HEK293 (cell line): ENCODE data around the gene SUPT5H.

ENCODE experiments used
- CTCF ChIA-PET: fragments of 350-600 bp; formaldehyde crosslinking; extraction: SDS; loops from one replicate; lab custom pipeline; 2021; ENCODE audit warnings: antibody characterized with exemption; lab: Yijun Ruan, JAX
- POLR2A ChIA-PET: fragments of 300-600 bp; formaldehyde crosslinking; extraction: SDS; loops from one replicate; lab custom pipeline; 2020; ENCODE audit warnings: antibody characterized with exemption, inconsistent platforms; lab: Yijun Ruan, JAX
- H3K27ac ChIP-seq: fragments of 200-500 bp; sonication (Bioruptor generic); 2 replicates; pipeline ENCODE4 v1.5.1; 2014; ENCODE audit warnings: low read depth, low read length, control low read depth, inconsistent platforms; ENCODE audit errors: extremely low read depth
- H3K36me3 ChIP-seq, 2 experiments: fragments of 200-500 bp in 1 of 2; sonication (Bioruptor generic) in 1 of 2; 1 replicate in 1 of 2; 2 replicates in 1 of 2; pipeline ENCODE4 v1.5.1; 2014 to 2017; ENCODE audit warnings: inconsistent platforms in 2 of 2, low read length in 2 of 2; ENCODE audit not compliant: control insufficient read depth in 2 of 2, insufficient read depth in 1 of 2
- H3K4me1 ChIP-seq: fragments of 200-500 bp; sonication (Bioruptor generic); 2 replicates; pipeline ENCODE4 v1.5.1; 2014; ENCODE audit warnings: mild to moderate bottlenecking, low read length, inconsistent platforms; ENCODE audit not compliant: control insufficient read depth, insufficient read depth
- H3K4me3 ChIP-seq: 2 replicates; pipeline ENCODE4 v1.5.1; 2011; ENCODE audit warnings: low read depth, mild to moderate bottlenecking, control low read depth, low read length, moderate library complexity
- H3K9me3 ChIP-seq: fragments of 200-500 bp; sonication (Bioruptor generic); 2 replicates; pipeline ENCODE4 v1.5.1; 2014; ENCODE audit warnings: low read depth, low read length, inconsistent platforms; ENCODE audit not compliant: control insufficient read depth, insufficient read depth
- BCL11B ChIP-seq: fragments of 450-650 bp; formaldehyde crosslinking; IDR thresholded peaks from 2 replicates; pipeline ENCODE4 v1.5.1; 2016; ENCODE audit warnings: low read depth, missing biosample characterization, missing genetic modification characterization
- ELK4 ChIP-seq: IDR thresholded peaks from 2 replicates; pipeline ENCODE4 v1.6.1; 2011; ENCODE audit warnings: mild to moderate bottlenecking, low read depth, low read length, borderline replicate concordance
- GFI1B ChIP-seq: fragments of 450-650 bp; formaldehyde crosslinking; IDR thresholded peaks from 2 replicates; pipeline ENCODE4 v1.5.1; 2016; ENCODE audit warnings: missing biosample characterization, missing genetic modification characterization
- GLIS1 ChIP-seq: fragments of 450-650 bp; formaldehyde crosslinking; IDR thresholded peaks from 2 replicates; pipeline ENCODE4 v1.5.1; 2016; ENCODE audit warnings: missing biosample characterization, missing genetic modification characterization
- GLIS2 ChIP-seq: fragments of 450-650 bp; formaldehyde crosslinking; IDR thresholded peaks from 2 replicates; pipeline ENCODE4 v1.5.1; 2016; ENCODE audit warnings: missing biosample characterization, missing genetic modification characterization
- OVOL3 ChIP-seq: fragments of 450-650 bp; formaldehyde crosslinking; IDR thresholded peaks from 2 replicates; pipeline ENCODE4 v1.5.1; 2016; ENCODE audit warnings: missing biosample characterization, missing genetic modification characterization
- ZBTB17 ChIP-seq: fragments of 450-650 bp; formaldehyde crosslinking; IDR thresholded peaks from 2 replicates; pipeline ENCODE4 v1.5.1; 2016; ENCODE audit warnings: missing biosample characterization, missing genetic modification characterization
- ZNF223 ChIP-seq: fragments of 450-650 bp; formaldehyde crosslinking; IDR thresholded peaks from 2 replicates; pipeline ENCODE4 v1.5.1; 2016; ENCODE audit warnings: missing biosample characterization, missing genetic modification characterization
- ZNF23 ChIP-seq: fragments of 450-650 bp; formaldehyde crosslinking; IDR thresholded peaks from 2 replicates; pipeline ENCODE4 v1.5.1; 2016; ENCODE audit warnings: missing biosample characterization, missing genetic modification characterization, borderline replicate concordance
- ZNF302 ChIP-seq: fragments of 450-650 bp; formaldehyde crosslinking; IDR thresholded peaks from 2 replicates; pipeline ENCODE4 v1.5.1; 2016; ENCODE audit warnings: missing biosample characterization, missing genetic modification characterization, low read depth
- ZNF391 ChIP-seq: fragments of 450-650 bp; formaldehyde crosslinking; IDR thresholded peaks from 2 replicates; pipeline ENCODE4 v1.5.1; 2016; ENCODE audit warnings: low read depth, missing biosample characterization, missing genetic modification characterization, borderline replicate concordance
- ZNF394 ChIP-seq: fragments of 450-650 bp; formaldehyde crosslinking; IDR thresholded peaks from 2 replicates; pipeline ENCODE4 v1.5.1; 2016; ENCODE audit warnings: missing biosample characterization, missing genetic modification characterization, mild to moderate bottlenecking, moderate library complexity, borderline replicate concordance
- ZNF473 ChIP-seq: fragments of 450-650 bp; formaldehyde crosslinking; IDR thresholded peaks from 2 replicates; pipeline ENCODE4 v1.5.1; 2017; ENCODE audit warnings: missing biosample characterization, missing genetic modification characterization
- ZNF521 ChIP-seq: fragments of 450-650 bp; formaldehyde crosslinking; IDR thresholded peaks from 2 replicates; pipeline ENCODE4 v1.5.1; 2017; ENCODE audit warnings: missing biosample characterization, mild to moderate bottlenecking, missing genetic modification characterization
- ZNF560 ChIP-seq: fragments of 450-650 bp; formaldehyde crosslinking; IDR thresholded peaks from 2 replicates; pipeline ENCODE4 v1.5.1; 2017; ENCODE audit warnings: missing biosample characterization, missing genetic modification characterization, borderline replicate concordance
- ZNF629 ChIP-seq: fragments of 450-650 bp; formaldehyde crosslinking; IDR thresholded peaks from 2 replicates; pipeline ENCODE4 v1.5.1; 2017; ENCODE audit warnings: missing biosample characterization, missing genetic modification characterization
- ZNF639 ChIP-seq: fragments of 450-650 bp; formaldehyde crosslinking; IDR thresholded peaks from 2 replicates; pipeline ENCODE4 v1.5.1; 2016; ENCODE audit warnings: missing biosample characterization, missing genetic modification characterization
- ZNF654 ChIP-seq: fragments of 450-650 bp; formaldehyde crosslinking; IDR thresholded peaks from 2 replicates; pipeline ENCODE4 v1.5.1; 2016; ENCODE audit warnings: low read depth, missing biosample characterization, missing genetic modification characterization
- ZNF747 ChIP-seq: fragments of 450-650 bp; formaldehyde crosslinking; IDR thresholded peaks from 2 replicates; pipeline ENCODE4 v1.5.1; 2016; ENCODE audit warnings: missing biosample characterization, missing genetic modification characterization
- ZNF768 ChIP-seq: fragments of 450-650 bp; formaldehyde crosslinking; IDR thresholded peaks from 2 replicates; pipeline ENCODE4 v1.5.1; 2018; ENCODE audit warnings: missing biosample characterization, mild to moderate bottlenecking, missing genetic modification characterization
- ZNF792 ChIP-seq: fragments of 450-650 bp; formaldehyde crosslinking; IDR thresholded peaks from 2 replicates; pipeline ENCODE4 v1.5.1; 2016; ENCODE audit warnings: missing biosample characterization, missing genetic modification characterization
- ZSCAN4 ChIP-seq: fragments of 450-650 bp; formaldehyde crosslinking; IDR thresholded peaks from 2 replicates; pipeline ENCODE4 v1.5.1; 2017; ENCODE audit warnings: missing biosample characterization, missing genetic modification characterization
- ZSCAN5A ChIP-seq: fragments of 450-650 bp; formaldehyde crosslinking; IDR thresholded peaks from 2 replicates; pipeline ENCODE4 v1.5.1; 2016; ENCODE audit warnings: missing biosample characterization, missing genetic modification characterization
- TF ChIP-seq, protein P1 (sequence below): fragments of 450-650 bp; formaldehyde crosslinking; IDR thresholded peaks from 2 replicates; pipeline ENCODE4 v1.5.1; 2016; ENCODE audit warnings: missing biosample characterization, missing genetic modification characterization, low read depth
- TF ChIP-seq, protein P2 (sequence below): fragments of 450-650 bp; formaldehyde crosslinking; IDR thresholded peaks from 2 replicates; pipeline ENCODE4 v1.5.1; 2016; ENCODE audit warnings: missing biosample characterization, missing genetic modification characterization
- TF ChIP-seq, protein P3 (sequence below): fragments of 450-650 bp; formaldehyde crosslinking; IDR thresholded peaks from 2 replicates; pipeline ENCODE4 v1.5.1; 2016; ENCODE audit warnings: missing biosample characterization, missing genetic modification characterization

SUPT5H gene

GRCh38 chr19:39401549-39402345 lies 43.6 kb upstream of the SUPT5H start:
- Histone ChIP-seq H3K4me3 (no peak overlapping the region), H3K4me1 (peaks cover 29% of the 10 kb centered on the region), H3K9me3 (no peaks in the 10 kb centered on the region), H3K36me3 (peaks cover 9 to 11% of the 10 kb centered on the region in 2 experiments), H3K27ac (peak overlapping the region; percentile 93)
- ChIA-PET CTCF (interaction anchor here (0.6 to 3.7 kb wide), 8 partner anchors 10 to 1197 kb away, joined by 3 to 63 read pairs (median 3); partner anchors contain the start of genes FBL, MED29, PAF1 and PLEKHG2), POLR2A (interaction anchor here (0.6 to 11.2 kb wide), 6 partner anchors 10 to 1040 kb away, joined by 3 to 175 read pairs (median 10); partner anchors contain the start of genes MED29, PAF1, PLEKHG2 and RPS16)
- TF ChIP-seq OVOL3 (no peak), ZNF654 (tag by site-specific recombination) (no peak), ZSCAN5A (peak; percentile 19; the same call in 1 of the 2 replicates), ZNF560 (tag by site-specific recombination) (no peak), ZSCAN4 (tag by site-specific recombination) (0 out of 2 replicates have a peak, but pooled peaks have one; percentile 31), ELK4 (no peak), ZNF629 (tag by site-specific recombination) (no peak), ZNF639 (tag by site-specific recombination) (no peak), ZNF521 (no peak), ZNF302 (no peak), ZNF391 (tag by site-specific recombination) (peak; percentile 31; the same call in 1 of the 2 replicates), GLIS1 (tag by site-specific recombination) (peak; percentile 38; the same call in 1 of the 2 replicates), ZNF792 (tag by site-specific recombination) (no peak), ZNF473 (tag by site-specific recombination) (no peak), ZNF23 (tag by site-specific recombination) (no peak), GFI1B (tag by site-specific recombination) (no peak), ZNF768 (tag by site-specific recombination) (no peak), ZNF394 (peak; percentile 83; the same call in 1 of the 2 replicates), ZNF223 (tag by site-specific recombination) (no peak), BCL11B (tag by site-specific recombination) (0 out of 2 replicates have a peak, but pooled peaks have one; percentile 2), ZNF747 (tag by site-specific recombination) (no peak), GLIS2 (tag by site-specific recombination) (no peak), ZBTB17 (tag by site-specific recombination) (no peak; the same call in 1 of the 2 replicates)
- TF ChIP-seq, protein P1, sequence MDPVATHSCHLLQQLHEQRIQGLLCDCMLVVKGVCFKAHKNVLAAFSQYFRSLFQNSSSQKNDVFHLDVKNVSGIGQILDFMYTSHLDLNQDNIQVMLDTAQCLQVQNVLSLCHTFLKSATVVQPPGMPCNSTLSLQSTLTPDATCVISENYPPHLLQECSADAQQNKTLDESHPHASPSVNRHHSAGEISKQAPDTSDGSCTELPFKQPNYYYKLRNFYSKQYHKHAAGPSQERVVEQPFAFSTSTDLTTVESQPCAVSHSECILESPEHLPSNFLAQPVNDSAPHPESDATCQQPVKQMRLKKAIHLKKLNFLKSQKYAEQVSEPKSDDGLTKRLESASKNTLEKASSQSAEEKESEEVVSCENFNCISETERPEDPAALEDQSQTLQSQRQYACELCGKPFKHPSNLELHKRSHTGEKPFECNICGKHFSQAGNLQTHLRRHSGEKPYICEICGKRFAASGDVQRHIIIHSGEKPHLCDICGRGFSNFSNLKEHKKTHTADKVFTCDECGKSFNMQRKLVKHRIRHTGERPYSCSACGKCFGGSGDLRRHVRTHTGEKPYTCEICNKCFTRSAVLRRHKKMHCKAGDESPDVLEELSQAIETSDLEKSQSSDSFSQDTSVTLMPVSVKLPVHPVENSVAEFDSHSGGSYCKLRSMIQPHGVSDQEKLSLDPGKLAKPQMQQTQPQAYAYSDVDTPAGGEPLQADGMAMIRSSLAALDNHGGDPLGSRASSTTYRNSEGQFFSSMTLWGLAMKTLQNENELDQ (tag by site-specific recombination), result no peak
- TF ChIP-seq, protein P2, sequence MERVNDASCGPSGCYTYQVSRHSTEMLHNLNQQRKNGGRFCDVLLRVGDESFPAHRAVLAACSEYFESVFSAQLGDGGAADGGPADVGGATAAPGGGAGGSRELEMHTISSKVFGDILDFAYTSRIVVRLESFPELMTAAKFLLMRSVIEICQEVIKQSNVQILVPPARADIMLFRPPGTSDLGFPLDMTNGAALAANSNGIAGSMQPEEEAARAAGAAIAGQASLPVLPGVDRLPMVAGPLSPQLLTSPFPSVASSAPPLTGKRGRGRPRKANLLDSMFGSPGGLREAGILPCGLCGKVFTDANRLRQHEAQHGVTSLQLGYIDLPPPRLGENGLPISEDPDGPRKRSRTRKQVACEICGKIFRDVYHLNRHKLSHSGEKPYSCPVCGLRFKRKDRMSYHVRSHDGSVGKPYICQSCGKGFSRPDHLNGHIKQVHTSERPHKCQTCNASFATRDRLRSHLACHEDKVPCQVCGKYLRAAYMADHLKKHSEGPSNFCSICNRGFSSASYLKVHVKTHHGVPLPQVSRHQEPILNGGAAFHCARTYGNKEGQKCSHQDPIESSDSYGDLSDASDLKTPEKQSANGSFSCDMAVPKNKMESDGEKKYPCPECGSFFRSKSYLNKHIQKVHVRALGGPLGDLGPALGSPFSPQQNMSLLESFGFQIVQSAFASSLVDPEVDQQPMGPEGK (tag by site-specific recombination), result no peak
- TF ChIP-seq, protein P3, sequence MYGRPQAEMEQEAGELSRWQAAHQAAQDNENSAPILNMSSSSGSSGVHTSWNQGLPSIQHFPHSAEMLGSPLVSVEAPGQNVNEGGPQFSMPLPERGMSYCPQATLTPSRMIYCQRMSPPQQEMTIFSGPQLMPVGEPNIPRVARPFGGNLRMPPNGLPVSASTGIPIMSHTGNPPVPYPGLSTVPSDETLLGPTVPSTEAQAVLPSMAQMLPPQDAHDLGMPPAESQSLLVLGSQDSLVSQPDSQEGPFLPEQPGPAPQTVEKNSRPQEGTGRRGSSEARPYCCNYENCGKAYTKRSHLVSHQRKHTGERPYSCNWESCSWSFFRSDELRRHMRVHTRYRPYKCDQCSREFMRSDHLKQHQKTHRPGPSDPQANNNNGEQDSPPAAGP (tag by site-specific recombination), result no peak
